ENCODE results near the gene PBX3.

- no peak for TF ChIP-seq CTCF (IDR thresholded peaks at IDR 0.05)
- no peak for TF ChIP-seq POLR2A (IDR thresholded peaks at IDR 0.05)
Measured at GRCh38 chr9:125943831-125944230, 196.7 kb downstream of the PBX3 start.
